ENCODE data around the gene GARS1.

DNA sequence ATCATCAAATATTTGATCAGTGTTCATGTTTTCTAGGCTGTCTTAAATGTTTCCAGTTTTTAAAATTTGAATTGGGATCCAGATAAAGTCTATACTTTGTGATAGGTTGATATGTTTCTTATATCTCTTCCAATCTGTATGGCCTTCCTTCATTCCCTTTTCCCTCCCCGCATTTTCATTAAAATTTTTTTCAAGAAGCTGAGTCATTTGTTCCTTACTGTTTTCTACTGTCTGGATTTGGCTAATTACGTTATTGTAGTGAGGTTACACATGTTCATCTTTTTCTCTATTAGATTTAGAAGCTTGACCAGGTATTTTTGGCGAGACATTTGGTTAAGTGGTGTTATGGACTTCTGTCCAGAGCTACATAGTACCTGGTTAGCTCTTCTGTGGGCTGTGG, 11.2 kb downstream of the GARS1 start:
- no peak for TF ChIP-seq EZH2 (IDR thresholded peaks at IDR 0.05; ENCODE audit: insufficient read depth, poor library complexity, severe bottlenecking)
- TF ChIP-seq EZH2phosphoT487 (IDR thresholded peaks at IDR 0.05; ENCODE audit: insufficient read depth, low read depth): no peak
